Dedifferentiated amniotic fluid mesenchymal stem cell (primary cell): Measurements from ENCODE around the gene MS4A6E.

Source experiments
- DNase-seq: peaks from one replicate; pipeline ENCODE4 v3.0.0-alpha.2; 2016; ENCODE audit errors: extremely low spot score

The MS4A6E gene

GRCh38 chr11:60375316-60375715 is 48.3 kb downstream of the MS4A6E start:
- DNase-seq: no peak

- DNase-seq: no peak
Observed at GRCh38 chr11:60376601-60377000, 49.5 kb downstream of the MS4A6E start.

GRCh38 chr11:60377401-60378136 is 50.5 kb downstream of the MS4A6E start:
- no peak for DNase-seq

GRCh38 chr11:60378354-60378753 is 51.3 kb downstream of the MS4A6E start, which contains the start of gene MS4A7:
Gene MS4A7, plus strand, starts transcription at chr11:60378532. Its CDS starts 4,610 bp downstream, at chr11:60383142.
- no peak for DNase-seq

GRCh38 chr11:60389279-60389910 is 62.3 kb downstream of the MS4A6E start:
- no peak for DNase-seq

GRCh38 chr11:60390419-60390818 is 63.4 kb downstream of the MS4A6E start:
- no peak for DNase-seq
